Esophagus squamous epithelium (tissue), 4 donors: ENCODE measurements around the gene RAD23A.

Source experiments
- CTCF ChIP-seq, 6 experiments: fragments of 450-650 bp in 4 of 6; fragments of 200-600 bp in 2 of 6; sonication (generic) in 2 of 6; IDR thresholded peaks; one replicate each; pipeline ENCODE4 v1.5.1; 2016 to 2019; ENCODE audit warnings: antibody characterized with exemption in 6 of 6, mild to moderate bottlenecking in 4 of 6, moderate library complexity in 4 of 6
- POLR2A ChIP-seq, 4 donors: fragments of 450-650 bp; IDR thresholded peaks; one replicate each; pipeline ENCODE4 v1.6.1; 2017; ENCODE audit warnings: antibody characterized with exemption in 4 of 4, mild to moderate bottlenecking in 4 of 4, moderate library complexity in 3 of 4

- TF ChIP-seq CTCF (IDR thresholded peaks at IDR 0.05) (no peak), POLR2A (IDR thresholded peaks at IDR 0.05) (no peak)
Measured at GRCh38 chr19:12939975-12940423, 5.7 kb upstream of the RAD23A start.
